HG03342 (cell line): ENCODE measurements around the gene SRSF10.
"Not testable (repeated sequence)": the region's sequence is repeated elsewhere in the genome, so short reads cannot be mapped to it uniquely, and the experiment has no call there.

Source experiments
- ATAC-seq: cut with Tn5 transposase; IDR thresholded peaks from one replicate; pipeline ENCODE4 v1.9.1; 2021; ENCODE audit warnings: mild to moderate bottlenecking, moderate library complexity; ENCODE audit not compliant: unreplicated experiment

Gene SRSF10

GRCh38 chr1:23959461-23960290 lies 20.5 kb downstream of the SRSF10 start, which contains the start of gene PNRC2:
PNRC2 (plus strand) TSS chr1:23959828; CDS start chr1:23961458, 1,630 bp downstream.
- ATAC-seq, result peak; percentile 77

- peak; percentile 63 for ATAC-seq
Measured at GRCh38 chr1:23958810-23959460, 21.2 kb downstream of the SRSF10 start.

GRCh38 chr1:23958040-23958809 lies 21.9 kb downstream of the SRSF10 start:
- ATAC-seq, result not testable (repeated sequence)

GRCh38 chr1:23957096-23957495 lies 23.0 kb downstream of the SRSF10 start:
- ATAC-seq, result no peak

GRCh38 chr1:23953020-23953419 lies 27.1 kb downstream of the SRSF10 start:
- ATAC-seq, result no peak

GRCh38 chr1:23947366-23947765 lies 32.8 kb downstream of the SRSF10 start:
- ATAC-seq, result no peak

- no peak for ATAC-seq
Measured at GRCh38 chr1:23936481-23937176, 43.5 kb downstream of the SRSF10 start.

DNA sequence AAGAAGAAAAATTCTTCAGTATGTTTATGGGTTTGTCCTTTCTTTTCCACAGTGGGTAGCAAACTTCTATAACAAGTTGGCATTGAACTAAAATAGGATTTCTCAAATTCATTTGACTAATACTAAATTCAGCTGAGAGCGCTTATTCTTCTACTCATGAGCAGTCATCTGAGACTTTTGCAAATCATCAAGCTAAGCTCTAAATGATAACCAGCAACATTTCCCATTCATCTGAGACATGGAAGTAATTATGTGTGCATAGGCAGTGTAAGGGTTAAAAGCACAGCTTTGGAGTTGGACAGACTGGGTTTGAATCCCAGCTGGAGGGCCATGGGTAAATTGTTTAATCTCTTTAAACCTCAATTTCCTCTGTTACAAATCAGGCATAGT lies 48.6 kb downstream of the SRSF10 start:
- no peak for ATAC-seq

- no peak for ATAC-seq
Measured at GRCh38 chr1:23930861-23931490, 49.2 kb downstream of the SRSF10 start.

GRCh38 chr1:23930270-23930669 lies 49.9 kb downstream of the SRSF10 start:
- ATAC-seq, result no peak

GRCh38 chr1:23928789-23929188 lies 51.3 kb downstream of the SRSF10 start:
- ATAC-seq, result no peak

GRCh38 chr1:23927097-23927496 lies 53.0 kb downstream of the SRSF10 start:
- ATAC-seq, result no peak

- no peak for ATAC-seq
Measured at GRCh38 chr1:23925279-23925678, 54.8 kb downstream of the SRSF10 start.

- no peak for ATAC-seq
Measured at GRCh38 chr1:23924601-23925000, 55.5 kb downstream of the SRSF10 start.

DNA sequence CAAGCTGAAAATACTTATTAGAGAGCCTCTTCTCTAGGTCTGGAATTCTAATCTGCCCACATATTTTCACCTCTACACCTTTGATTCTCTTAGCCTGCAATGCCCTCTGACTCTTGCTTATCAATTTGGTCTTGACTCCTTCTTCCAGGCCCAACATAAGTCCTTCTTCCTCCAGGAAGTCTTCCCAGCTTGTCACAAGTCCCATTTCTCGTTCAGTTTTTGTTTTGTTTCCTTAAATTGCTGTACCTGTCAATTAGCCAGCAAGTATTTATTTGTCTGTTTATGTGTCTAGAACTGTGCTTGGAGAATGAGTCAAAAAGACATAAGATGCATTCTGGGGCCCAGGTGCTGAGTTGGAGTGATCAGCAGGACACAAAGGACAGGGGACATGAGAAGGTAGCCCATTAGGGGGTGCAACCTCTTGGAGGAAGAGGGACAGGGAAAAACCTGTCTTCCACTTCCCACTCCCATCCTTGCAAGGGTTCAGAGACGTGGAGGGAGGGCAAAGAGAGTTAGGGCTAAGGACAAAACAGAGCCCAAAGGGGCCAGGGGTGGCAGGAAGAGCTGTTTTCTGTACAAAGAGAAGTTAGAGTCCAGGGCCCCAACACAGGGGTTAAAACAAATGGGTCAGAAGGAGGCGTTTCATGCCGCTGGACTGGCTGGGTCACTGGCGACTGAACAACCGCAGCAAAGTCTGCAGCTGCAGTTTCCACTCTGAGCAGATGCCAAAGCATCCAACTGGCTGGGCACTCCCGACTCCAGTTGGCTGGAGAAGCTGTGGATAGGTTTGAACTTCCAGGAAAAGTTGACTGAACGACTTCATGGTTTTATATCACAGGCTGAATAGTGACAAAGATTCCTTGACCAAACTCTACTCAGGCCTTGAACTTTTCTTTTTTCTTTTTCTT lies 56.3 kb downstream of the SRSF10 start:
- ATAC-seq, result no peak

GRCh38 chr1:23922321-23922943 lies 57.7 kb downstream of the SRSF10 start:
- no peak for ATAC-seq

- ATAC-seq, result peak; percentile 77
Measured at GRCh38 chr1:23916209-23917131, 63.7 kb downstream of the SRSF10 start.

DNA sequence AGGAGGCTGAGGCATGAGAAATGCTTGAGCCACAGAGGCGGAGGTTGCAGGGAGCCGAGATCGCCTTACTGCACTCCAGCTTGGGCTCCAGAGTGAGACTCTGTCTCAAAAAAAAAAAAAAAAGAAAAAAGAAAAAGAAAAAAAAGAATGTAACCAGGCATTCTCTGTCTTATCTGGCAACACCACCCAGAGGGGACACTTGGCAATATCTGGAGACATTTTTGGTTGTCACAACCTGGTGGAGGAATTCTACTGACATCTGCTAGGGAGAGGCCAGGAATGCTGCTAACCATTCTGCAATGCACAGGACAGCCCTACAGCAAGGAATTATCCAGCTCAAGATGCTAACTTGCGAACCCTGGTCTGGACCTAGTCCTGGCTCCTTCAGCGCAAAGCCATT lies 64.7 kb downstream of the SRSF10 start:
- ATAC-seq, result no peak
